ENCODE measurements around the gene SH2D5. TPM values are rescaled to one million over a fixed set of nuclear protein-coding genes. Genes with fewer than 3 reads are reported as not detected.

Gene SH2D5
- total RNA-seq, 1 experiment from 2014 or later = 7.1 TPM

DNA sequence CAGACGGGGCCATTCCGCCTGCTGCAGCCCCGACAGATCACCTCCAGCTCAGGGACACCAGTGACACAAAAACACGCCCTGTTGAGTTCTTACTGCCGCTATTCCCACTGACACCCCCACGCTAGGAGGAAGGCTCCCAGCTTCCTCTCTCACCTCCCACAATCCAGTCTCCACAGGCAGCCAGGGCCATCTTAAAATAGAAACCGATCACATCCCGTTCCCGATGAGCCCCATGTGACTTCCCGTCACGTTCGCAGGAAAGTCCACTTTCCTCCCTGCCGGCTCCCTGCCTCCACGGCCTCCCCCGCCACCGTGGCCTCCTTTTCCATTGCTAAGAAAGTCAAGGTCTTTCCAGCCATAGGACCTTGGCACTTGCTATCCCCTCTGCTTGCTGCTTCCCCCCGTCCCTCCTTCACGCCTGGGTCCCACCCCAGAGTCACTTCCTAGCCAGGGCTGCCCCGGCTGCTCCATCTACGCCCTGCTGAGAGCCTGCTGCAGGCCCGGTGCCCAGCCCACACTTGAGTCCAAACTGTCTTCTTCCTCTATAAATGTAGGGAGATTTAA is 47.3 kb downstream of the SH2D5 start:
- Histone ChIP-seq H3K4me3 (ENCODE audit: low read length) (no peak overlapping the region), H3K36me3 (ENCODE audit: low read depth, low read length) (no peaks in the 10 kb centered on the region), H3K9me2 (replicated peaks; ENCODE audit: low read length) (no peaks in the 10 kb centered on the region), H3K27ac (ENCODE audit: low read length) (no peak overlapping the region), H3F3A (ENCODE audit: low read length, unreplicated experiment) (no peaks in the 10 kb centered on the region), H3K4me2 (ENCODE audit: low read length) (no peak overlapping the region), H4K20me1 (ENCODE audit: low read length) (no peaks in the 10 kb centered on the region), H3K27me3 (ENCODE audit: low read length) (no peaks in the 10 kb centered on the region), H3K79me2 (ENCODE audit: low read length) (no peaks in the 10 kb centered on the region), H3K9ac (ENCODE audit: low read length) (no peak overlapping the region), H3K4me1 (ENCODE audit: insufficient read depth, low read length) (no peaks in the 10 kb centered on the region), H3K9me3 (ENCODE audit: low read length) (no peaks in the 10 kb centered on the region), H2AFZ (ENCODE audit: low read length) (no peak overlapping the region)
- DNase-seq (no peak), ATAC-seq (no peak)
- ChIA-PET POLR2A (ENCODE audit: unreplicated experiment) (no interaction called here), CTCF (no interaction called here)
- BruUV-seq (replicated peaks) = no TSS peak
- intact Hi-C loops (cut with micrococcal nuclease) = no loop called here
- no peak for TF ChIP-seq EZH2 (IDR thresholded peaks at IDR 0.05; ENCODE audit: low read length, unreplicated experiment)
- TF ChIP-seq, protein P1, sequence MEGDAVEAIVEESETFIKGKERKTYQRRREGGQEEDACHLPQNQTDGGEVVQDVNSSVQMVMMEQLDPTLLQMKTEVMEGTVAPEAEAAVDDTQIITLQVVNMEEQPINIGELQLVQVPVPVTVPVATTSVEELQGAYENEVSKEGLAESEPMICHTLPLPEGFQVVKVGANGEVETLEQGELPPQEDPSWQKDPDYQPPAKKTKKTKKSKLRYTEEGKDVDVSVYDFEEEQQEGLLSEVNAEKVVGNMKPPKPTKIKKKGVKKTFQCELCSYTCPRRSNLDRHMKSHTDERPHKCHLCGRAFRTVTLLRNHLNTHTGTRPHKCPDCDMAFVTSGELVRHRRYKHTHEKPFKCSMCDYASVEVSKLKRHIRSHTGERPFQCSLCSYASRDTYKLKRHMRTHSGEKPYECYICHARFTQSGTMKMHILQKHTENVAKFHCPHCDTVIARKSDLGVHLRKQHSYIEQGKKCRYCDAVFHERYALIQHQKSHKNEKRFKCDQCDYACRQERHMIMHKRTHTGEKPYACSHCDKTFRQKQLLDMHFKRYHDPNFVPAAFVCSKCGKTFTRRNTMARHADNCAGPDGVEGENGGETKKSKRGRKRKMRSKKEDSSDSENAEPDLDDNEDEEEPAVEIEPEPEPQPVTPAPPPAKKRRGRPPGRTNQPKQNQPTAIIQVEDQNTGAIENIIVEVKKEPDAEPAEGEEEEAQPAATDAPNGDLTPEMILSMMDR (conservative IDR thresholded peaks at IDR 0.05; ENCODE audit: low read depth, low read length) = no peak
- no peak for TF ChIP-seq EZH2phosphoT487 (IDR thresholded peaks at IDR 0.05; ENCODE audit: borderline replicate concordance, low read length)

DNA sequence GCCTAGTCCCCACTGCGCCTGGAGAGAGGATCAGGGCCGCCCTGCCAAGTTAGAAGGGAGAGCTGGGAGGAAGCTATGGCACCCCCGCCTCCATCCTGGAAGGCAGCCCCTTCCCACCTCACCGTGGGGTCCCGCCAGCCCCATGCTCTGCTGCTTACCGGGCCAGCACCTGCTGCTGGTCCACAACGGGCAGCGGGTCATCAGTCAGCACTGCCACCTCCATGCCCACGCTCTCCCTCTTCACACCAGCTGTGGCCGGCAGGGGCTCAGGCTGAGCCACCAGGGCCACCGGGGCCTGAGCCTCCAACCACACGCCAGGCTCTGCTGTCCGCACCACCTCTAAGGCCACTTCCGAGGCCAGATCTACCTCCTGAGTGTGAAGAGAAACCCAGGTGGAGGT is 47.9 kb downstream of the SH2D5 start:
- ChIA-PET CTCF (no interaction called here), POLR2A (ENCODE audit: unreplicated experiment) (no interaction called here)
- Histone ChIP-seq H4K20me1 (ENCODE audit: low read length) (no peaks in the 10 kb centered on the region), H3K36me3 (ENCODE audit: low read depth, low read length) (no peaks in the 10 kb centered on the region), H3K4me1 (ENCODE audit: insufficient read depth, low read length) (no peaks in the 10 kb centered on the region), H3K4me3 (ENCODE audit: low read length) (no peak overlapping the region), H3K4me2 (ENCODE audit: low read length) (no peak overlapping the region), H3K9ac (ENCODE audit: low read length) (no peak overlapping the region), H3K9me3 (ENCODE audit: low read length) (no peaks in the 10 kb centered on the region), H2AFZ (ENCODE audit: low read length) (no peak overlapping the region), H3F3A (ENCODE audit: low read length, unreplicated experiment) (no peaks in the 10 kb centered on the region), H3K27me3 (ENCODE audit: low read length) (no peaks in the 10 kb centered on the region), H3K9me2 (replicated peaks; ENCODE audit: low read length) (no peaks in the 10 kb centered on the region), H3K27ac (ENCODE audit: low read length) (no peak overlapping the region), H3K79me2 (ENCODE audit: low read length) (no peaks in the 10 kb centered on the region)
- BruUV-seq (replicated peaks) = no TSS peak
- intact Hi-C loops (cut with micrococcal nuclease) = no loop called here
- TF ChIP-seq EZH2phosphoT487 (IDR thresholded peaks at IDR 0.05; ENCODE audit: borderline replicate concordance, low read length) (no peak), EZH2 (IDR thresholded peaks at IDR 0.05; ENCODE audit: low read length, unreplicated experiment) (no peak)
- TF ChIP-seq, protein P1 (conservative IDR thresholded peaks at IDR 0.05; ENCODE audit: low read depth, low read length) = no peak
- ATAC-seq (no peak), DNase-seq (no peak)

DNA sequence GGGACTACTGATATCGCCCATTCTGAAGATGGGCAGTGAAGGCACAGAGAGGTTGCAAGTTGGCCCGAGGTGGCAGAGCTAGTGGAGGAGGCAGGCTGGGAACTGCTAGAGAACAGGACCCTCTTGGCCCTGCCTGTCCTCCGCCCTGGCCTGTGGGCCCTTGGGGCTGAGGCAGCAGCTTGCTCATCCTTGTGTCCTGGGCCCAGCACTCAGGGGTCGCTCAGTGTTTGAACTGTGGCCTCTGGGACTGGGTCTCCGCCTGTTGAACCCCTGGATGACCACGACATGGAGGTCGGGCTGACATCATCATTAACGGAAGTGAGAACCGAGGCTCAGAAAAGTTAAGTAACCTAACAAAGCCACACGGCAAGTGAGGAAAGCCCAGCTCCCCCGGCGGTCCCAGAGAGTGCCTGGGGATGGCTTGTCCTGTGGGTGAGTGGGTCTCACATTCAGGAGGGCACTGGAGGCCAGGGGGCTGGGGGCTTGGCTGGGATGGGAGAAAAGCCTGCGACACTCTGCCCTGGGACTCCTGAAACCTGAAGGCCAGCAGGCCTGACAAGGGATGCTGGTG is 48.4 kb downstream of the SH2D5 start:
- no peaks in the 10 kb centered on the region for H3K9me3 ChIP-seq (ENCODE audit: low read length)
- POLR2A ChIA-PET (ENCODE audit: unreplicated experiment) = no interaction called here
- DNase-seq (no peak), ATAC-seq (no peak)
- H3K9ac ChIP-seq (ENCODE audit: low read length) = no peak overlapping the region
- intact Hi-C loops (cut with micrococcal nuclease) = no loop called here
- CTCF ChIA-PET = interaction anchor here (0.7 kb wide), 1 partner anchor 278 kb away, joined by 3 read pairs; no protein-coding TSS in a partner anchor
- H3K4me3 ChIP-seq (ENCODE audit: low read length) = no peak overlapping the region
- no peak overlapping the region for H2AFZ ChIP-seq (ENCODE audit: low read length)
- no peaks in the 10 kb centered on the region for H3K4me1 ChIP-seq (ENCODE audit: insufficient read depth, low read length)
- TF ChIP-seq, protein P1 (conservative IDR thresholded peaks at IDR 0.05; ENCODE audit: low read depth, low read length) = no peak
- TF ChIP-seq EZH2phosphoT487 (IDR thresholded peaks at IDR 0.05; ENCODE audit: borderline replicate concordance, low read length) (no peak), EZH2 (IDR thresholded peaks at IDR 0.05; ENCODE audit: low read length, unreplicated experiment) (no peak)
- H3K9me2 ChIP-seq (replicated peaks; ENCODE audit: low read length) = no peaks in the 10 kb centered on the region
- no peaks in the 10 kb centered on the region for H3K36me3 ChIP-seq (ENCODE audit: low read depth, low read length)
- no peaks in the 10 kb centered on the region for H4K20me1 ChIP-seq (ENCODE audit: low read length)
- no peaks in the 10 kb centered on the region for H3K27me3 ChIP-seq (ENCODE audit: low read length)
- H3K79me2 ChIP-seq (ENCODE audit: low read length) = no peaks in the 10 kb centered on the region
- H3F3A ChIP-seq (ENCODE audit: low read length, unreplicated experiment) = no peaks in the 10 kb centered on the region
- no TSS peak for BruUV-seq (replicated peaks)
- no peak overlapping the region for H3K4me2 ChIP-seq (ENCODE audit: low read length)
- H3K27ac ChIP-seq (ENCODE audit: low read length) = no peak overlapping the region
